Fibroblast of skin of right biceps (primary cell): ENCODE measurements around the gene CD248.
"Not testable (repeated sequence)": the region's sequence is repeated elsewhere in the genome, so short reads cannot be mapped to it uniquely, and the experiment has no call there.

Experiments used
- DNase-seq: peaks from one replicate; pipeline ENCODE4 v3.0.0-alpha.2; 2013

Gene CD248

DNA sequence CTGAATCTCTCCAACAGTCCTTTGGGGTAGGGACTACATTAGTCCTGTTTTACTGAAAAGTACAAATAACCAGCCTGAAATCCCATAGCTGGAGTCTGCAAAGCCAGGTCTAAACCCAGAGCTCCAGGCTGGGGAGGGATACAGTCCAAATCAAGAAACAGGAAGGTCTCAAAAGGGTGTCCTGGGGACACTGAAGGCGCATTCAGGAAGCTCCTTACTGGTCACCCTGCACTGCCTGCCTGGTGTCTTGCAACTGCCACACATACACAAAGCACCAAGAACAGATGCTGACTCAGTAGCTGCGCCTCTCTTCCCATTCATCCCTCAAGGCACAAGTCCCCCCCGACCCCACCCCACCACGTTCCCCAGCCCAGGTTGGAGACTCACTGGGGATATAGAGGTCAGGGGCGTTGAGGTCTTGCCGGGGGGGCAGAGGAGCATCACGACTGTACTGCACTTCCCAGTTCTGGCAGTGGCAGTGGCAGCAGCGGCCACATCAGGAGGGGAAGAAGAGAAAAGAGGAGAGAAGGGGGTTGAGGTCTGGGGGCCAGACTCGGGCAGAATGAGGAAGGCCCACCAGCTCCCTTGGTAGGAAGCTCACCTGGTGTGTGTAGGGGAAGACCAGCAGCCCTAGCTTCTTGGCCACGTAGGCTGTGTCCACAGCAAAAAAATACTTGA is 29.5 kb downstream of the CD248 start:
- DNase-seq: no peak

GRCh38 chr11:66286699-66287098 is 30.1 kb downstream of the CD248 start:
- DNase-seq: no peak

DNA sequence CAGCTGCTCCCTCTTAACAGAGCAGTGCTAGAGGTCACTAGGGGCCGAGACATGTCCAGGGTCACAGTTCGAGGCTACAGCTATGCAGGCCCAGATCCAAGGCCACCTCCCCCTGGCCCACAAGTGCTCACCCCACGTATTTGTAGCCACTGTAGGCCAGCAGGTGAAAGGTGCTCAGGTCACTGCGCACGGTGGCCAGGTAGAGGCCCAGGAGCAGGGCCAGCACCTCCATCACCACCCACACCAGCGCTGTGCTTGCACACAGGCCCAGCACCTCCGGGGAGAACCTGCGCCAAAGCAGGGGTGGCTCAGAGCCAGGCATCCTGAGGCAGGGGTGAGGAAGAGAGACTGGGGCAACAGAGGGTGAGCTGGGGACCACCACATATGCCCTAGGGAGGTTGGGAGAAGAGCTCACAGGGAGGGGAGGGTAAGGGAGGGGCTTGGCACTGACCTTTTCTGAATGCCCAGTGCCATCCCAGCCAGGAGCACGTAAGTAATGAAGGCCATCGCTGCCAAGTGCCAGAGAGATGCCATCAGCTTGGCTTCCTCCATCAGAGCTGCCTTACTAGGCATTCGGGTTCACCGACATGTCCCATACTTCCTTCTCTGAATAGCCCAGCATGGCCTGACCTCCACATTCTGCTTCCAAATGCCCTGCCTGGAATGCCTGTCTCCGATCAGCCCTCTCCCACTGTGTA is 31.4 kb downstream of the CD248 start:
- no peak for DNase-seq

DNA sequence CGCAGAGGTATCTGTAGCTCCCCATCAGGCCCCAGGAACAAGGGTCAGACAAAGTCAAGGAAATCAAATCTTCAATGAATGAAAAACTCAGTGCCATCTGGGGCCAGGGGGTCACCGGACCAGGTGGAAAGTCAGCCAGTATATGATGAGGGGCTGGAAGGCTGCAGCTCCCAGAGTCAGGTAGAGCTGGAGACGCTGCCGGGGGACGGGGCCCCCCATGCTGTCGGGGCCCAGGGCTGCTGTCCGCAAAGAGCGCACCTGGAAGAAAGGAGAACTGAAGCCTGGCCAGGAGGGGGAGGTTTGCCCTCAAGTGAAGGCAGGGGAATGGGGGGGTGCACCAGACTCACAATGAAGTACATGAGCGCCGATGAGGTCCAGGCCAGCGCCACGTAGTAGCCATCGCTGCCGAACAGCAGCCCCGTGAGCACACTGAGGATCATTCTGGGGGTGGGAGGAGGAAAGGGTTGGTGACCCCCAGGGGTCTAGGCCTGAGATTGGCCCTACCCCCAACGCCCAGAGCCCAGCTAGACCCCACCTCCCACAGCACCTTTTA is 32.2 kb downstream of the CD248 start:
- DNase-seq: no peak

GRCh38 chr11:66283461-66284105 is 33.3 kb downstream of the CD248 start:
- no peak for DNase-seq

DNA sequence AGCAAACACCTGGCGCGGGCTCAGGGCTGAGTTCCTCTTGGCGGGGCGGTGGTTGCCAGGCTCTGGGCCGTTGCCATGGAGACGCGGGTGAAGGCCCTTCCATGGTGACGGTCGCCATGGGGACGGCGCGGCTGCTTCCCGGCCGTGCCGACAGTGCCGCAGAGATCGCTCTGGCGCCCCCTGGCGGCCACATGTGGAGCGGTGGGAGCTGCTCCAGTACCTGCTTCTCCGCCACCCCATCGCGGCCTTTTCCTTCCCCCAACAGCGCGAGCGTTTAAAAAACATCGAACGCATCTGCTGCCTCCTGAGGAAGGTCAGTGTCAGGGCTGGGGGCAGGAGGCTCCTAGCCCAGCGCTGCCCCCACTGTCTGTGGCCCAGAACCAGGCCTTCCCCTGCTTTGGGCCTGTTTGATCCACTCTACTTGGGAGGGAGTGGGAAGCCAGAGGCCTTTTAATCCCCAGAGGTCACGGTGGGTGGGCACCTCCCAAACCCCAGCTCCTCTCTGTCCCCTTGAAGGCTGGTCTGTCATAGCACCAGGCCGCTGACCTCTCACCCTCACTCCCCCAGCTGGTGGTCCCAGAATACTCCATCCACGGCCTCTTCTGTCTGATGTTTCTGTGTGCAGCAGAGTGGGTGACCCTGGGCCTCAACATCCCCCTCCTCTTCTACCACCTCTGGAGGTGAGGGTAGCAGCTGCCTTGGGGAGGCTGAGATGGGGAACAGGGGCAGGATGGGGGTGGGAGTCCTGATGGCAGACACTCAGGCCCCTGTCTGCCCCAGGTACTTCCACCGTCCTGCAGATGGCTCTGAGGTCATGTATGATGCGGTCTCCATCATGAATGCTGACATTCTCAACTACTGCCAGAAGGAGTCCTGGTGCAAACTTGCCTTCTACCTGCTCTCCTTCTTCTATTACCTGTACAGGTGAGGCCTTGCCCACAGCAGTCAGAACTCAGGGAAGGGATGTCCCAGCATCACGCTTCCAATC is 34.1 kb downstream of the CD248 start:
- DNase-seq: peak; percentile 95

DNA sequence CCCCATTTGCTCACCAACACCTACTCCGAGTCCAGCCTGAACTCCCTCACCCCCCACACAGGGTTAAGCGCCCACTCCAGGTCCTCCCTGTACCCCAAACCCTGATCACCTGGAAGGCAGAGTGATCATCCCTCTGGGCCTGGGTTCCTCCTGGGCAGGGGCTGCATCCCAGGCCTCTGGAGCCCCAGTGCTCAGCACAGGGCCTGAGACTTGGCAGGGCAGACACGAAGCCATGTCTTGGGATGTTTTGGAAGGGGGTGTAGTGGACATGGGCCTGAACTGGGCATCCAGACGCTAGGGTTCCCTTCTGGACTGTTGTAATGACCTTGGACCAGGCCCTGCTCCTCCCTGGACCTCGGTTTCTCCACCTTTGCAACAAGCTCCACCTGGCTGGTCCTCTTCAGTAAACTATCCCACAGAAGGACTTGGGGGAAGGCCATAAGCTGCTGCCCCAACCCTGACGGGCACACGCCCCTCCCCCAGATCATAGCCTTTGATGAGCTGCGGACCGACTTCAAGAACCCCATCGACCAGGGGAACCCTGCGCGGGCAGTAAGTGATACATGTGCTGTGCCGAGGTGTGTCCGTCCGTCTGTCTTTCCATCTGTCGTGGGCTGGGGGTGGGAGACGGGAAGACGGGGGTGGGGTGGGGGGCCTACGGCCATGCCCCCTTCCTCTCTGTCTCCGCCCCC is 34.9 kb downstream of the CD248 start:
- DNase-seq: no peak

- DNase-seq: no peak
Measured at GRCh38 chr11:66281001-66281400, 35.8 kb downstream of the CD248 start.

DNA sequence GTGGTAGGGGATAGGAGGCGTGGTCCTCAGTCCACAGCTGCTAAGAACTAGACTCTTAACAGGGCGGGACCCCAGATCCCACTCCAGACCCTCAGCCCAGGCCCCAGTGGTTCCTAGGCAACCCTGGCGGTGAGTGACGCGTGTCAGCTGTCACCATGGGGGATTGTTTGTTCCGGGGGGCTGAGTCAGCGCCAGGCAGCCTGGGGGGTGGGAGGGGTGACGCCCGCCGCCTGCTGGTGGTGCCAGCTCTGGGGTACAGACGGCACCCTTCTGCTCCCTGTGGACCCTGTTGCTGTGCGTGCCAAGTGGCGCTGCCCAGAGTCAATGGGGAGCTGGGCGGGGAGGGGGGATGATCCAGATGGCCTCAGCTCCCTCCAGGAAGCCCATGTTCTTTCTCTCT is 36.4 kb downstream of the CD248 start:
- DNase-seq: no peak

DNA sequence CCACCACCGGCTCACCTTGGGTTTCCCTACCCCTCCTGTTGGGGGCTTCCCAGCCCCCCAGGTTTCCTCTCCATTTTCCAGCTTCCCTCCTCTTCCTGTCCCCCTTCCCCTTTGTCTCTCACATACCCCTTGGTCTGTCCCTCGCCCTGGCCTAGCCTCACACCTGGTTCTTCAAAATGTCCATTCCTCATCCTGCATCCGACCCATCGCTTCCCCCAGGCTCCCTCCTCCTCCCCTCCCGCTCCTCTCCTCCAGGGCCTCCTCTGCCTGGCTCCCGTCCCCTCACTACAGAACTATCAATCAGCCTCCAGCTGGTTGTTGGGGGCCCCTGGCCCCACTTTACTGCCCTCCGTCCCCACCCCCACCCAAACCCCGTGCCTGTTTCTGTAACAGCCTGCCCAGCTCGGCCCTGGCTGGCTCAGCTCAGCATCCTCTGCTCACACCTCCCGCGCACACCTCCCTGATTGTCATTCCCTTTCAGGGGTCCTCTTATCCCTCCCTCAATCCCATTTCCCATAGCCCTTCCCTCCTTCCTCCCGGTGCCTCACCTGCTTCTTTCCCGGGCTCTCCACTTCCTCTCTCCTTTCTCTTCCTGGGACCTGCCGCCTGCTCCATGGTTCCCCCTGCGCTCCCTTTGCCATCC is 37.6 kb downstream of the CD248 start:
- DNase-seq: no peak

- DNase-seq: peak; percentile 44
Measured at GRCh38 chr11:66278363-66279091, 38.3 kb downstream of the CD248 start.

GRCh38 chr11:66277471-66278362 is 39.1 kb downstream of the CD248 start, which contains the start of gene CNIH2:
TSS of gene CNIH2 (plus strand) at chr11:66278175. CDS start at chr11:66278457, 282 bp downstream.
- DNase-seq: peak; percentile 34

- not testable (repeated sequence) for DNase-seq
Measured at GRCh38 chr11:66277064-66277463, 39.8 kb downstream of the CD248 start.

GRCh38 chr11:66276619-66277018 is 40.2 kb downstream of the CD248 start:
- not testable (repeated sequence) for DNase-seq

- DNase-seq: no peak
Measured at GRCh38 chr11:66275984-66276612, 40.7 kb downstream of the CD248 start.

GRCh38 chr11:66275396-66275795 is 41.4 kb downstream of the CD248 start:
- no peak for DNase-seq

DNA sequence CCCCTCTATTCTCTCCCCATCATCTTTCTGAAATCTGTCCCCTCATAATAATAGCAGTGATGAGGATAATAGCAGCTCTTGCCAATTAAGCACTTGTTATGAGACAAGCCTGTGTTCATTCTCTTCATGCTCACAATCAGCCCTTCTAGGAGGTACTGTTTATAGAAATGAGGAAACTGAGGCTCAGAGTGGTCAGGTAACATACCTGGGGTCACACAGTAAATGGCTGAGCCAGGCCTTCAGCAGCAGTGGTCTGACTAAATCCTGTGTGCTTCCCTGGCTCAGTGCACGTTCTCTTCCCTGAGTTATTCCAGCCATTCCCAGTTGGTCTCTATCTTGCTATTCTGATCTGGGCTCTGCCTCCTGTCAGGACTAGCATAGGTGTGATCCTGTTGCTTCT is 42.6 kb downstream of the CD248 start:
- no peak for DNase-seq

- DNase-seq: no peak
Measured at GRCh38 chr11:66272596-66272995, 44.2 kb downstream of the CD248 start.

- DNase-seq: no peak
Measured at GRCh38 chr11:66271816-66272215, 45.0 kb downstream of the CD248 start.
